GM21367 (cell line): ENCODE data around the gene HTR2C.

Source experiments
- ATAC-seq: cut with Tn5 transposase; IDR thresholded peaks from one replicate; pipeline ENCODE4 v1.9.1; 2021; ENCODE audit not compliant: unreplicated experiment

Gene HTR2C

DNA sequence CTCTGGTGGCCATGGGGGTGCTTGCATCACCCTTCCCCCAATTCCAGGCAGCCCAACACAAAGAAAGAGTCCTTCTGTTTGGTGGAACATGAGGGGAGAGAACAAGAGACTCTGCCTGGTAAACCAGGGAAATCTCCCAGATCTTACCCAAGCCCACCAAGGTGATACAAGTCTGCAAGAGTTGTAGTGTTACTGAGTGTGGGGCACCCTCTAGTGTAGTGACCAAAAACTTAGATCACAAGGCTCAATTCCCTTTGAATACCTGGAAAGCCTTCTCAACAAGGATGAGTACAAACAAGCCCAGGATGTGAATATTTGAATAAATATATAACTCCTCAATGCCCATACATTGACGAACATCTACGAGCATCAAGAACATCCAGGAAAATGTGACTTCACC lies 368.8 kb downstream of the HTR2C start:
- ATAC-seq: no peak
